NCI-H1417 treated with DMSO at 0.1 percent for 48 hours (cell line): ENCODE data around the gene TMPRSS11F.
"Not testable (repeated sequence)": the region's sequence is repeated elsewhere in the genome, so short reads cannot be mapped to it uniquely, and the experiment has no call there.

Source experiments
- DNase-seq: peaks from one replicate; lab custom pipeline; 2025; lab: John Stamatoyannopoulos, UW

Gene TMPRSS11F

DNA sequence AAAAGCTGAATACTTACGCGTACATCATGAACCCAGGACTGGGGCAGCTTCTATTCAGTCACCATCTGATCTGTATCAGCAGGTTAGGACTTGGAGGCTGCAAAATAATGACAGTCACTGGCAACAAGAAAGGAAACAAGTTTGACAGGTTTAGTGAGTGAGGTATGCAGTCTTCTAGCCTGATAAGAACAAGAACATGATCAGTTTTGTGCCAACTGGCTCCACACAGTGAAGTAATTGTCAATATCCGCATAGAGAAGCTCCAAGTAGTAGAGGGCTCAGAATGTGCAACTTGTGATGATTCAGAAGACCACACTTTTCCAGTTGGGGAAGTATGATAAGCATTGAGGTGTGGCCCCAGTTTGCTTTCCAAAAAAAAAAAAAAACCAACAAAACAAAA lies at the start of gene TMPRSS11F:
TMPRSS11F (minus strand) TSS at position 77 of the 400 bp plus-strand sequence; CDS start at position 28, 49 bp downstream.
- DNase-seq, result no peak

DNA sequence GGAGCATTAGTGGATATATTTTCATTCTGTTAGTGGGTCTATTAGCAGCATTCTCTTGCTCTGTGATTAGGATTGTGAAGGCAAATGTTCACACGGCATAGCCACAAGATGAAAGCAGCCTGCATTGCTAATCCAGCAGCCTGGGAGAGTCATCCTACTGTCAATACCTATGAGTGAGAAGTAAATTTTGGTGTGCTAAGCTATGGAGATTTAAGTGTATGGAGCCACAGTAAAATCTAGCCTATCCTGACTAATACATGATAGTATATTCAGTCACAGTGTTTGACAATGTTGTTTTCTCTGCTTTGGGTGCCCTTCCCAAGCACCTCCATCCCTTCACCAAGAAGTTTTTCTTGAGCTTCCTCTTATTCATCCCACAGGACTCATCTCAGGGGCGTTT lies 47.2 kb upstream of the TMPRSS11F start:
- no peak for DNase-seq

DNA sequence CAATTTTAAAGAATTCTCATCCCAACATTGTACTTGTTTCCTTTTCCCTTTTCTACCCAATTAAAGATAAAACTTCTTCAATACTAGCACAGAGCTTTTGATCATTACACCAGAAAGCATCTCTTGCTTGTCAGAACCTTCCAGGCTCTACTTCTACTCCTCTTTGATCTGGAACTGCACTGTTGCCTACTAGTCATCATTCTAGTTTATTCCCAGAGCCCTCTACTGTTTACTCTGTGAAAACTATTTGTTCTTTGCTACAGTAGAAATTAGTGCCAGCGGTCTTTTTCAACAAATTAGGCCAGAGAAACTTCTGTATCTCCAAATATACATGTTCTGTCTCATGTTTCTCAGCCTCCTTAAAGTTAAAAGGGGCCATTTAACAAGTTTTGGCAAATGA lies 46.8 kb upstream of the TMPRSS11F start:
- DNase-seq, result no peak

DNA sequence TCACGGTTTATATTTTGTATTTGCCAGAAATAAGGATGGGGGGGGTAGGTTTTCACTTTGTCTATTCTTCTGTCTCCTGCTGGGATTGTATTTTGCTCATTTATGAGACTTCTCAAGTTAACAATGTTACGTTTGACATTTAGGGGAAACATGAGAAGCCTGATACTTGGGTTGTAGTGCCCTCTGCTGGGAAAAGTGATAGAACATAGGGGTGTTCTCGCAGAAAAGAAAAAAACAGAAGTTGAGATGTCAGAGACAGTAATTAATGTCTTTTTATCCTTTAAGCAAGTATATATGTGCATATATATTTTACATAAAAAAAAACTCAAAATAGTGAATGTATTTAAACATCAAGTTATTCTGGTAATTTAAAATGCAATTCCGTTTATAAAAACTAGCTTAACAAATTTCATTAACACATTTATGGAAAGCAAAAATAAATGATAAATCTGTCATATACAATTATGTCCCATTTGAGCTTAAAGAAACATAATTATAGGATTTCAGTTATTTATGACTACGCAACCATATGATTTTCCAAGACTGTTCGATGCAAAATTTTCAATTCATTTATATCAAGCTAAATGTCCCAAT lies 46.0 kb upstream of the TMPRSS11F start:
- peak; percentile 30 for DNase-seq

DNA sequence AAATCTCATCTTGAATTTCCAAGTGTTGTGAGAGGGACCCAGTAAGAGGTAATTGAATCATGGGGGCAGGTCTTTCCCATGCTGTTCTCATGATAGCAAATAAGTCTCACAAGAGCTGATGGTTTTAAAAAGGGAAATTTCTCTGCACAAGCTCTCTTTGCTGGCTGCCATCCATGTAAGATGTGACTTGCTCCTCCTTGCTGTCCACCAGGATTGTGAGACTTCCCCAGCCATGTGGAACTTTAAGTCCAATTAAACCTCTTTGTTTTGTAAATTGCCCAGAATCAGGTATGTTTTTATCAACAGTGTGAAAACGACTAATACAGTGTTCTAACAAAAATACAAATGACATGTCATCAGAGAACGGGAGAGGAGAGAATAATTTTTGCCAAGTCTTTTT lies 44.7 kb upstream of the TMPRSS11F start:
- DNase-seq, result not testable (repeated sequence)

DNA sequence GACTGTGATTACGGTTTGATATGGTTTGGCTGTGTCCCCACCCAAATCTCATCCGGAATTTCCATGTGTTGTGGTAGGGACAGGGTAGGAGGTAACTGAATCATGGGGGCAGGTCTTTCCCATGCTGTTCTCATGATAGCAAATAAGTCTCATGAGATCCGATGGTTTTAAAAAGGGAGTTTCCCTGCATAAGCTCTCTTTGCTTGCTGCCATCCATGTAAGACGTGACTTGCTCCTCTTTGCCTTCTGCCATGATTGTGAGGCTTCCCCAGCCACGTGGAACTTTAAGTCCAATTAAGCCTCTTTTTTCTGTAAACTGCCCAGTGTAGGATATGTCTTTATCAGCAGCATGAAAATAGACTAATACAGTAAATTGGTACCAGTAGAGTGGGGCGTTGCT lies 42.5 kb upstream of the TMPRSS11F start:
- not testable (repeated sequence) for DNase-seq

DNA sequence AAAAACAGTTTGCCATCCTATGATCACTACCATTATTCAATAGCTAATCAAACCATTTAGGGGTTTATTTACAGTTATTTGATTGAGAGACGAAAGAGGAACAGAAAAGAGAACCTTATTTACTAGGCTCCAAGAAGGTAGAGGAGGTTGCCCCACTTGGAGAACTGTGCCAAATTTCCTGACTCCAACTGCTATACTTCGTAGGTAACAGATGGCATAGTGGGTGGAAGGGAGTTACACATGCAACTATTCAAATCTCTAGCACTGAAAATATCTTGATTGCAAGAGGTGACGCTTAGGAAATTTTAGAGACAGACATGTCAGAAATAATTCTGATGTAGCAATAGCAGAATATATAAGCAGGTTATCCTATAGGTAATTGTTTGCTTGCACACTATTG lies 38.0 kb upstream of the TMPRSS11F start:
- no peak for DNase-seq

DNA sequence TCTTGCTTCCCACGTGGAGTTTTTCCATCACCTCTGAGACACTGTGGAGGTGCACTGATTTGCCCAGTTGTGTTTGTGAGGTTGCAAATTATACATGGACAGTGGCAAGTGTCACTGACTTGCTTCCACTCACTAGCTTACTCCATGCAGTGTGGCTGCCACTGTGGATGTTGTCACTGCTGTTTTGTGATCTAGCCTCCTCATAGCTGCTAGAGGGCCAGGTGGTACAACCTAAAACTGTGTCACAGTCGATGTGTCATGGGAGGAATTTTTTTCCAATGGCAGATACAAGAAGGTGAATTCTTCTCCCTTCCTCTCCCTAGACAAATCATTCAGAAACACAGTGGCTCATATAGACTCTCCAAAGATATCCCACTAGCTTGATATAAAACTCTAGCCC lies 37.5 kb upstream of the TMPRSS11F start:
- DNase-seq, result no peak

DNA sequence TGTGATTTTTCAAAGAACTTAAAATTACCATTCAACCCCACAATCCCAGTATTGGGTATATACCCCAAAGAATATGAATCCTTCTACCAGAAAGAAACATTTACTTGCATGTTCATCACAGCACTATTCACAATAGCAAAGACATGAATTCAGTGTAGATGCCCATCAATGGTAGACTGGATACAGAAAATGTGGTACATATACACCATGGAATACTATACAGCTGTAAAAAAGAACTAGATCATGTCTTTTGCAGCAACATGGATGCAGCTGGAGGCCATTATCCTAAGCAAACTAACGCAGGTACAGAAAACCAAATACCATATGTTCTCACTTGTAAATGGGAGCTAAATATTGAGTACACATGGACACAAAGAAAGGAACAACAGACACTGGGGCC lies 34.1 kb upstream of the TMPRSS11F start:
- DNase-seq, result no peak

DNA sequence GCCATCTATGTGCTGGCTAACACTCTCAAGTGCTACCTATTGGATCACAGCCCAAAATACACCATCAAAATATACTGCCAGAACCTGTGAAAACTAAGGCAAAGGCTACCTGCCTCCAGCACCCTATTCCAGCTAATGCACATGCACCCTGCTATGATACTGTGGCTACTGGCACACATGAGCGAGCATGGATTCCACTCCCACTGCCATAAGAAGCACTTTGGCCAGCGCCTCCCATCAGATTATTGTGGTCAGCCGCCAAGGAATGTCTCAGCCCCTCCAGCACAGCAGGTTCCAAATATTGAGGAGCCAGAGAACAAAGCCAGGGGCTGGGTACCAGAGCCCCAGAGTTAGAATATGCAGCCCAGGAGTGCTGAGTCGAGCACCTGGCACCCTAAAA lies 32.5 kb upstream of the TMPRSS11F start:
- no peak for DNase-seq

DNA sequence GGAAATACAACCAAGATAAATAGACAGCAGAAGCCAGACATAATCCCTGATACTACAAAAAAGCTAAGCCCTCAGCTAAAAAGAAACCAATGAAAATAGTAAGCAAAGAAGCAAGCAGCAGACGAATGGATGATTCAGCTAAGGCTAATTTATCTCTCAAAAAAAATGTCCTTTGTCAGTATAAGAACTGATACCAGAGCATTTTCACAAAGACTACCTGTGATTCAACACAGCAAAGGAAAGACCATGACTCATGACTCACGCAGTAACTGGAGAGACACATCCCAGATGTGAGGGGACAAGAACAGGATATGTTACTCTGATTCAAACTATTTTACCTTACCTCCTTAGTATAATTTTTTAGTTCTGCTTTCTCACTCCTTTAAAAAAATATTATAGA lies 22.7 kb upstream of the TMPRSS11F start:
- no peak for DNase-seq

DNA sequence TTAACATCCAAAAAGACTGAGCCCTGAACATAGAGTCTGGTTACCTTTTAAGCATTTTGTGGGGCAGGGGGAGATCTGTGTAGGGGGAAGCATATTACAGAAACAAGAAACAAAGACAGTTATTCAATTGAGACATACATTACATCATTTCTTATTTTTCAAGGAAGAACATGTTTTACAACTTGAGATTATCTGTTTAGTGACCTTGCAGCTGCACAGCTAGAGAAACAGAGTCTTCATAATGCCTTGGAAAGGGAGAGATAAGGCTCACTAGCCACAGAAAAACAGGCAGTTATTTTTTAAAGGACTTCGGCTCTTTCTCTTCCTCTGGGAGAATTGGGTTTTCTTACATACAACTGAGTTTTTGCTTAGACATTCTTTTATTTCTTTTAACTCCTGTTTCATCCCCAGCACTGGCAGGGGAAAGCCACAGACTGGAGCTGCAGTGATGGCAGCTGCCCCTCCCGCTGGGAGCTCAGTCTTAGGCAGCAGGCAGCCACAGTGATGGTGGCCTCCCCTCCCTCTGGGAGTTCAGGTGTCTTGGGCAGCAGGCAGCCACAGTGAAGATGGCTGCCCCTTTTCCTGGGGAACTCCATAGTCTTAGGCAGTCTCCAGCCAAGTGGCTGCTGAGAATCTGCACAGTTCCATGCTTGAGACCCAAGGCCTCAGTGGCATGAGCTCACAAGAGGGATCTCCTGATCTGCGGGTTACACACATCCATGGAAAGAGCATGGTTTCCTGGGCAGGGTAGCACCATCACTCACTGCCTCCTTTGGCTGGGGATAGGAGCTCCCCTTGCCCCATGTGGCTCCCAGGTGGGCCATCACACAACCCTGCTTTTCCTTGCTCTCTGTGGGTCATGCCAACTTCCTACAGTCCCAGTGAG lies 19.4 kb upstream of the TMPRSS11F start:
- DNase-seq, result no peak

DNA sequence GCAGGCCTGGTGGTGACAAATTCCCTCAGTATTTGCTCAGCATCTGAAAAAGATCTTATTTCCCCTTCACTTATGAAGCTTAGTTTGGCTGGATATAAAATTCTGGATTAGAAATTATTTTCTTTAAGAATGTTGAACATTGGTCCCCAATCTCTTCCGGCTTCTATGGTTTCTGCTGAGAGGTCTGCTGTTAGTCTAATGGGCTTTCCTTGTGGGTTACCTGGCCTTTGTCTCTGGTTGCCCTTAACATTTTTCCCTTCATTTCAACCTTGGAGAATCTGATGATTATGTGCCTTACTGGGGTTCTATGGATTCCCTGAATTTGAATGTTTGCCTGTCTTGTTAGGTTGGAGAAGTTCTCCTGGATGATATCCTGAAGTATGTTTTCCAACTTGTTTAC lies 17.4 kb upstream of the TMPRSS11F start:
- no peak for DNase-seq

DNA sequence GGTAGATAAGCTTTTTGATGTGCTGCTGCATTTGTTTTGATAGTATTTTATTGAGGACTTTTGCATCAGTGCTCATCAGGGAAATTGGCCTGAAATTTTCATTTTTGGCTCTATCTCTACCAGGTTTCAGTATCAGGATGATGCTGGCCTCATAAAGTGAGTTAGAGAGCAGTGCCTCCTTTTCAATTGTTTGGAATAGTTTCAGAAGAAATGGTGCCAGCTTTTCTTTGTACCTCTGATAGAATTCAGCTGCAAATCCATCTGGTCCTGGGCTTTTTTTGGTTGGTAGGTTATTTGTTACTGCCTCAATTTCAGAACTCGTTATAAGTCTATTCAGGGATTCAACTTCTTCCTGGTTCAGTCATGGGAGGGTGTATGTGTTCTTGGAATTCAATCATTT lies 15.6 kb upstream of the TMPRSS11F start:
- no peak for DNase-seq

DNA sequence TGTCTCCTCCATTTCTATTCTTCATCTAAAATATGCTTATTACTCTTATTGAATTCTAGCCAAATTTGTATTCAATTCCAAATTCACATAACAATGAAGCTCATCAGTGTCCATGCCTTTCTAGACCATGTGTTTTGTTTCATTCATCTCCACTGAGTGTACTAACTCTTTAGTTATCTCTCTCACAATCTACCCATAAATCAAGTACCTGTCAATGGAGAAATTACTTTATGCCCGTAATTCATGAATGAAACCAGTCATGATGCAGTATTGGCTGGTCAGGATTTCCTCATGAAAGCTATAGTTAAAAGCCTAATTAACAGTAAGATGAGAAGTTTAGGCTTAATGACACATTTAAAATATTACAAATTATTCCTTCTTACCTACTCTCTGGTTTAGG lies 12.2 kb upstream of the TMPRSS11F start:
- DNase-seq, result no peak

DNA sequence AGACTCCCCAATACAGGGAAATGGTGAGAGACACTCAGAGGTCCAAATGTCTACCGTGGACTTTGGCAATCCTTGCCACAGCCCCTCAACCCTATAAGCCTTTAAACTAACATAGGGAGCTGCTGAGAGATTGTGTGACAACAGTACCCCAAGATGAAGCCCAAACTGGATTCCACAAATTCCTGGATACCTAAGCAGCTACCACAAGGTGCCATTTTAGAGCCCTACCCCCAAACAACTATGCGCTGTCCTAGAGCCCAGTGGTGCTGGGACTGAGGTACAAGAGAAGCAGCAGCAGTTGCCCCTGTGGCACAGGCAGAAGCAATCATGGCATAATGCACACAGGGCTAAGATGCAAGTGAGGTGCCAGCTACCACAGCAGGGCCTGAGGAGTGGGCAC lies 2.7 kb upstream of the TMPRSS11F start:
- DNase-seq, result no peak

DNA sequence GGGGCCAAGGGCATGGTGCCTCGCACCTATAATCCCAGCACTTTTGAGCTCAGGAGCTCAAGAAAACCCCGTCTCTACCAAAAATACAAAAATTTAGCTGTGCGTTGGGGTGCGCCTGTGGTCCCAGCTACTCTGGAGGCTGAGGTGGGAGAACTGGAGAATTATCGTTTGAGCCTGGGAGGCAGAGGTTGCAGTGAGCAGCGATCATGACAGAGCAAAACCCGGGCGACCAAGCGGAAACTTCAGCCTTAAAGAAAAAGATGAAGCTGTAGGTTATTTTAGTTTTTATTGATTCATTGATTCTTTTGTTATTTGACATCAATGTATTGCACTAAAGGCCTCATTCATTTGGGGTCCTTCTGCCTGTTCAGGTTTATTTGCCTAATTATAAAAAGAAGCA lies 5.4 kb downstream of the TMPRSS11F start:
- no peak for DNase-seq

DNA sequence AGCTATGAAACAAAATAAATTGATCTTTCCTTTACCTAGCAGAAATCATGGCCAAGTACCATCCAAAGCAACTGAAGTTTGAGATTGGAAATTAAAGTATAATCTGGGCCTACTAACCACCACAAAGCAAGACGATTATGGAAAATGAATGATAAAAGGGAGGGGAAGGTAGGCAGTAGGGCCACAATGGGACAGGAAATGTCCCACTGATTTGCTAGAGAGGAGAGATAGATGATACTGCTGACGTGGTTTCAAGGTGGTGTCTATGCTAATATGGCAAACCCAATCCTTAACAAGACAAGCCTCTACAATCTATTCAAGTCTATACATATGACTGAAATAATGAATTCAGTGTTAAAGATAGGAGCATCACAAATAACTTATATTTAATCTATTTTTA lies 6.1 kb downstream of the TMPRSS11F start:
- DNase-seq, result no peak

DNA sequence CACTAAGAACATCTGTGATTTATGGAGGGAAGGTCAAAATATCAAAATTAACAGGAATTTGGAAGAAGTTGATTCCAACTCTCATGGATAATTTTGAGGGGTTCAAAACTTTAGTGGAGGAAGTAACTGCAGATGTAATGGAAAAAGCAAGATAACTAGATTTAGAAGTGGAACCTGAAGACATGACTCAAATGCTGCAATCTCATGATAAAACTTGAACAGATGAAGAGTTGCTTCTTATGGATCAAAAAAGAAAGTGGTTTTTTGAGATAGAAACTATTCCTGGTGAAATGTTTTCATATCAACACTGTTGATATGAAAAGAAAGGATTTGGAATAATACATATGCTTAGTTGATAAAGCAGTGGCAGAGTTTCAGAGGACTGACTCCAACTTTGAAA lies 9.7 kb downstream of the TMPRSS11F start:
- DNase-seq, result no peak

DNA sequence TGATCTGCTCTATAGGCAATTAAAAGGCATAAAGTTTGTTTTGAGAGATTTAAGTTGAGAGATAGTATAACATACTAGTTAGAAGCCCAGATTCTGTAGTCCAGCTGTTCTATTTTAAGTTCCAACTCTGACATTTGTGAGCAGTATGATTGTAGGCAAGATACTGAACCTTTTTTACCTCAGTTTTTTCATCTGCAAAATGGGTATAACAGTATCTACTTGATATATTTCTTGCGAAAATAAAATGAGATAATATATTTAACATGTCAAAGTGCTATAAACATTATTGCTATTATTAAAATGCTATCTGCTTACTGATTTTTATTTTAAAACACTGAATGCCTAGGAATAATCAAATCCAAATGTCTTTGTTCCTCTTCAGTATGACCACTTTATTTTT lies 19.2 kb downstream of the TMPRSS11F start:
- no peak for DNase-seq

DNA sequence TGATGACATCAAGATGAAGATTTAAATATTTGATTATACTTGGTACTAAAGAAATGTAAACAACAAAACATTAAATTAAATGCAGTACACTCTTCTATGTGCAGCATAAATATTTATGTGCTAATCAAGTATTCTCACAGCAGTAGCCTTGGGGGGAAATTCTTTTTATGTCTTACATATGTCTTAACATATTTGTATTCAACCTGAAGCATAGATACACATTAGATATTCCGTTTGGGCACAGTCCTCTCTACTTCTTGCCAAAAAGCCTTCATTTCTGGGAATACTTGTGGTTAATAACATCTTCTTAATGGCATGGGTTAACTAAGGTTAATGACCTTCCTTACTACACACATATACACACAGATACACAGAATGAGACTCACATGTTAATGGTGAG lies 19.8 kb downstream of the TMPRSS11F start:
- no peak for DNase-seq

DNA sequence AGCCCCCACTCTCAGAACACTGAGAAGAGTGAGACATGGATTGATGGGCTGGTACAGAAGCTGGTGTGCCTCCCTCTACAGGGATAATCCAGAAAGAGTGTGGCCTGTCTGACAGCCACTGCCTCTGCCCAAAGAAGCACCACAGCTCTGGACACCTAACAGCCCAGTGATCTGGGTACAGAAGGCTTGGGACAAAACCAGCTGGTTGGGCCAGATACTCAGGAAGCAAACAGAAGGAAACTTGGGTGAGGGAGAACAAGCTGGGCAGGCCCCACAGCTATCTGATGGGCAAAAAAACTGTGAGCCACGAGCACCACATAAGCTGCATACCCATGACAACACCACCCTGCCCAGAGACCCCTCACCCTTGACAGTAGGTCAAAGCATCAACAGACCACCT lies 46.9 kb downstream of the TMPRSS11F start:
- no peak for DNase-seq

DNA sequence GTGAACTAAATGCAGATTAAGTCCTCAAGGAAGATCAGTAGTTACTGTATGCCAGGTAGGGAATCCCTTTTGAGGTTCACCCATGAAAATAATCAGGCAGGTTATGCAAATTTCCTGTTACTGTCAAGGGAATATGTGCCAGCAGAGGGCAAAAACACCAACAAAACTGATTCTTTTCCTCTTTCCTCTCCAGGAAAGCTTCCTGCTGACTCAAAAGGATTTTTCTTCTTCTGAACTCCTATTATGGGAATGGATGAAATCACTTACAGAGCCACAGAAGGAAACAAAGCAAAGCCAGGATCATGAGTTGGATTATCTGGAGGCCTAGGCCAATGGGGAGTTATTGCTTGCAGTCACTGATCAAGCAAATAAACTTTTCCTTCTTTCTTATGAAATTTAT lies 49.7 kb downstream of the TMPRSS11F start:
- DNase-seq, result no peak

DNA sequence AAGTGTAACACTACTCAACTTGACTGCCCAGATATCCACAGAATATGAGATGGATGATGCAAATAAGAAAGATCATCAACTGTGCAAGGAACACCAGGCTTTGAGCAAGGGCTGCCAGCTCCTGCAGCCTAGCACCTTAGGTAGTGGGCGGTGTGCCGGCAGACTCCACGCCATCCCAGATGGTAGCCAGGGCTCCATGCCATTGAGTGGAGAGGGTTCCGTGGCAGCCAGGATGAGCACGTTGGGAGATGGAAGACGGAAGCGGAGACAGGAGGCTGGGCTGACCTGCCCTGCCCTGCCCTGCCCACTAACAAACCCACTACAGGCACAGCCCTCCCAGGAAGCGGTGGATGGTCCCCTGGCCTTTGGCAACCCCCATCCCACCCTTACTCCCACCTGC lies 51.9 kb downstream of the TMPRSS11F start:
- DNase-seq, result no peak
